NCI-H226 (cell line): Measurements from ENCODE around the gene PCBP3.
"Not testable (repeated sequence)": the region's sequence is repeated elsewhere in the genome, so short reads cannot be mapped to it uniquely, and the experiment has no call there.

Experiments used
- DNase-seq: peaks from one replicate; pipeline ENCODE4 v3.0.0-alpha.2; 2015

The PCBP3 gene

GRCh38 chr21:45792682-45793383, 149.3 kb downstream of the PCBP3 start:
- DNase-seq = no peak

- DNase-seq = no peak
Measured at GRCh38 chr21:45794027-45794426, 150.5 kb downstream of the PCBP3 start.

GRCh38 chr21:45796003-45796402, 152.5 kb downstream of the PCBP3 start:
- DNase-seq = no peak

GRCh38 chr21:45797338-45797737, 153.8 kb downstream of the PCBP3 start:
- DNase-seq = no peak

GRCh38 chr21:45799765-45800338, 156.3 kb downstream of the PCBP3 start:
- DNase-seq = no peak

- no peak for DNase-seq
Measured at GRCh38 chr21:45800339-45801080, 157.0 kb downstream of the PCBP3 start.

- DNase-seq = no peak
Measured at GRCh38 chr21:45801129-45801964, 157.8 kb downstream of the PCBP3 start.

- no peak for DNase-seq
Measured at GRCh38 chr21:45801989-45802388, 158.5 kb downstream of the PCBP3 start.

- DNase-seq = no peak
Measured at GRCh38 chr21:45802425-45802824, 158.9 kb downstream of the PCBP3 start.

- no peak for DNase-seq
Measured at GRCh38 chr21:45802956-45803617, 159.6 kb downstream of the PCBP3 start.

- no peak for DNase-seq
Measured at GRCh38 chr21:45803618-45804340, 160.3 kb downstream of the PCBP3 start.

- DNase-seq = no peak
Measured at GRCh38 chr21:45804809-45805313, 161.3 kb downstream of the PCBP3 start.

GRCh38 chr21:45805321-45805720, 161.8 kb downstream of the PCBP3 start:
- no peak for DNase-seq

- no peak for DNase-seq
Measured at GRCh38 chr21:45806042-45806441, 162.5 kb downstream of the PCBP3 start.

- DNase-seq = not testable (repeated sequence)
Measured at GRCh38 chr21:45808663-45809062, 165.1 kb downstream of the PCBP3 start.

- DNase-seq = no peak
Measured at GRCh38 chr21:45809421-45809820, 165.9 kb downstream of the PCBP3 start.

- DNase-seq = no peak
Measured at GRCh38 chr21:45811136-45811535, 167.6 kb downstream of the PCBP3 start.

GRCh38 chr21:45814210-45814940, 170.8 kb downstream of the PCBP3 start:
- not testable (repeated sequence) for DNase-seq

GRCh38 chr21:45815781-45816180, 172.3 kb downstream of the PCBP3 start:
- DNase-seq = not testable (repeated sequence)

- no peak for DNase-seq
Measured at GRCh38 chr21:45816794-45817193, 173.3 kb downstream of the PCBP3 start.

GRCh38 chr21:45817345-45817744, 173.8 kb downstream of the PCBP3 start:
- no peak for DNase-seq
